T-helper 1 cell (primary cell): ENCODE measurements around the gene ENC1.

Experiments used
- DNase-seq, 5 donors: peaks; one replicate each; pipeline ENCODE4 v3.0.0-alpha.2; 2012 to 2020

Gene ENC1

DNA sequence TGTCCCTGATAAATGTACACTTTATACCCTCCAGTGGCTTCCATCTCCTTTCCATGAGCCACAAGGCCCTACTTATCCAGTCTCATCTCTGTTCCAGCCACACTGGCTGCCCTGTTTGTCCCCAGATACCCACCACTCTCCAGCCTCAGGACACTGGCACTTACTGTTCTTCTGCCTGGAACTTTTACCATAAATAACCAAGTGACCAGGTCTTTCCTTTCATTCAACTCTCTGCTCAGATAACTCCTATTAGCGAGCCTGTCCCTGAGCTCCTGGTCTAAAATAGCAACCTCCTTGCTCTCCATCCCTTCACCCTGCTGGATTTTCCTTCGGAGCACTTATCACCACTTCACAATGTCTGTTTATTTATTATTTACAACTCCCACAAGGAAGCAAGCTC, 16.6 kb upstream of the ENC1 start:
- DNase-seq, result no peak

DNA sequence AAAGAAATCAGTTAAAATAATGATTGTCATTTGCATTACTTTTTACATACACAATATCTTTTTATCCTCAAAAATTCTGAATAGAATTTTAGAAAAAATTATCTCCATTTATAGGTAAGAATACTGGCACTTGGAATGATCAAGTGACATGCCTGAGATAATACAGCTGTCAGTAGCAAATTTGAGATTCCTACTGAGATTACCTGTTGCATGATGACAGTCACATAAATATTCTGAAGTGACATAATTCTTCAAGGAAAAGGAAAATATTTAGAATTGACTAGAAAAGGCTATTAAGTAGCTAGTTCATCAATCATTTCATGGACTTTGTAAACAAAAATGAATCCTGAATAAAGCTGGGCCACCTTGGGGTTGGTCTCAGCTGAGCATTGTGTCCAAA, 15.2 kb upstream of the ENC1 start:
- DNase-seq, result no peak

DNA sequence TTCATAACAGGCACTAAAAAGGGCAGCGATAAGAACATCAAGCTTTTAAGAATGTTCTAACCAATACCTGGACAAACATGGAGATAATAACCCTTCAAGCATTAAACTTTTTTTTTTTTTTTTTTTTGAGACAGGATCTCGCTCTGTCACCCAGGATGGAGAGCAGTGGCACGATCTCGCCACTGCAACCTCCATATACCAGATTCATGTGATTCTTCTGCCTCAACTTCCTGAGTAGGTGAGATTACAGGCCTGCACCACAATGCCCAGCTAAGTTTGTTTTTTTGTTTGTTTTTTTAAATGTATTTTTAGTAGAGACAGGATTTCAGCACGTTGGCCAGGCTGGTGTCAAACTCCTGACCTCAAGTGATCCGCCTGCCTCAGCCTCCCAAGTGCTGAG, 14.7 kb upstream of the ENC1 start:
- DNase-seq, result no peak

DNA sequence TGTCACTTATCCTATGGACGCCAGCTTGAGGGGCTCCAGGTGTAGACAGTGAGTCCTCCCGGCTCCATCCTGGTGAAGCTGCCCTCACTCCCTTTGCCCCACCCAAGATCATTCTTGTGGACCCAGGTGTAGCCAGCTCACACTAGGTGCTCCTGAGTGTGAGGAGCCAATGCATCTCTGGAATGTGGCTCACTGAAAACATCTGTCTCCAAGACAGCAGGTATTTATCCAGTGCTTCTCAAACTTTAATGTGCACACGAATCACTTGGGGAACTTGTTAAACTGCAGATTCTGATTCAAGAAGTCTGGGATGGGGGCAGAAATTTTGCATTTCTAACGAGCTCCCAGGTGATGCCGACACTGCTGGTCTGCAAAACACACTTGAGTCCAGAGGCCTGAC, 13.5 kb upstream of the ENC1 start:
- DNase-seq, result no peak

DNA sequence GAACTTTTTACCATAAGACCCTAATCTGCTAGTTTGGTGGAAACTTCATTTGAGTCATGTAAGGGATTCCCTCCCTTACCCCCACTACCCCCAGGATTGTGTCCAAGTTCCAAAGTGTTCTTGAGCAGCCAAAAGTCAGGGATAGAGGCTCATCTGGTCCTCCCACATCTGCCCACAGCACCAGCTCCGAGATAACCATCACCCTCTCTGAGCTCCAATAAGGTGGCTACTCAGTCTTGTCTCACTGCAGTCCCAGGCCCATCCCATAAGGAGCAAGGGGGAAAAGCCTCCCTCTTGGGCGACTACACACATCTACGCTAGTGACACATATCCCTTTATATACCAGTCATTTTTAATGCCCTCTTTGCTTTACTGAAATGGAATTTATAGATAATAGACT, 12.0 kb upstream of the ENC1 start:
- DNase-seq, result no peak

DNA sequence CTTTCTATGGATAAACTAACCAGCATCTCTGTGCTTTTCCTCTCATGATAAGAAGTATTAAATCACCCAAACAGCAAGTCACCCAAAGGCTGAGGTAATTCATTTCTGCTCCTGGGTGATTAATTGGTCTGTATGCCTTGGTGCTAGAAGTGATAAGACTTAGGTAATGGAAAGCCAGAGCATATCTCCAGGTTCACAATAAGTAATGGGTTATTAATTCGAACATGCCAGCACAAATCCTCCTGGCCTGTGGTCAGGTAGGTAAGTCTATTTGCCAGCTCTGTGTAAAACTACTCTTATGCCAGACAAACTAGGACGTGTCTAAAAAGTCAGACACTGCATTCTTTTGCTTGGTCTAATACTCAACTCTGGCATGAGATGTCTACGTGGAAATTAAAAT, 11.2 kb upstream of the ENC1 start:
- DNase-seq, result no peak

DNA sequence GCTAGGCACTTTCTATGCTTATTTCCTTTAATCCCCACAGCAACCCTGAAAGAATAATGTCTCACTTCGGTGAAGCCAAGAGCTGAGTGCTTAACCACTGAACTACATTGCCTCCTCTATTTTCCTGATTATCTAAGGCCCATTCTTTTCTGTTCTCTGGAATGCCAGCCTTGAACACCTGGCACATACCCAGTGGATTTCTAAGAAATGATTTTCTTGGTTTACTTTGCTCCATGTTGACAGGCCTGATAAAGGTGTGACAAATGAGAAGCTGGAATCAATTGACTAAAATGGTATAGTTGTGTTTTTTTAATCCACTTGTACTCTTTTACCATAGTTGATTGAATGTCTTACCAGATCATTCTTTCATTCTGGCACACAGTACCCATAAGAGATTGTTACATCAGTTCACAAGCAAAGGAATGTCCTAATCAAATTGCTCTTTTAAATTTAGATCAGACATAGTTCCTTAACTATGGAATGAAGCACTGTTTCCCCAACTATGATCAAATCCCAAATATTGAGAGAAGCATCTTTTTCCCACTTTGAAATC, 9.0 kb upstream of the ENC1 start:
- no peak for DNase-seq

DNA sequence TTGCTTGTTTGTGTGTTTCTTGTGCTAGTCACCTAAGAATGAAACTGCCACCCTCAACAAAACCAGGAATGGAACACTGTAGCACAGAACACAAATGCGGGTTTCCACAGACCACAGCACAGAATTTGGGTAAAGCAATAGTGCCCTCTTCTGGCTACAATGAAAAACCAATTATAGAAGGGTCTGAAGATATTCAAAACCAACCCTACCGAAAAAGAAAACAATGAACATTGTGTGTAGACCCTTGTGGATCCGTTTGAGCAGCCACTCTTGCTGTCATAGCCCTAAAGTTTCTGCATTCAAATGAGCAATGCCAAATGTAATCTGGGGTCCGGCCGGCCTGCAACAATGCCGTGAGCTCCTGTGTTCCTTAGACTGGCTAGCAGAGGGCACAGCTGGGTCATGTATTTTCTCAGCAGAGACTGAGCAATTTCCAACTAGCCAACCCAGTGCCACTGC, 8.3 kb upstream of the ENC1 start:
- DNase-seq, result peak in 2 of 5 donors; percentile 19 to 64

DNA sequence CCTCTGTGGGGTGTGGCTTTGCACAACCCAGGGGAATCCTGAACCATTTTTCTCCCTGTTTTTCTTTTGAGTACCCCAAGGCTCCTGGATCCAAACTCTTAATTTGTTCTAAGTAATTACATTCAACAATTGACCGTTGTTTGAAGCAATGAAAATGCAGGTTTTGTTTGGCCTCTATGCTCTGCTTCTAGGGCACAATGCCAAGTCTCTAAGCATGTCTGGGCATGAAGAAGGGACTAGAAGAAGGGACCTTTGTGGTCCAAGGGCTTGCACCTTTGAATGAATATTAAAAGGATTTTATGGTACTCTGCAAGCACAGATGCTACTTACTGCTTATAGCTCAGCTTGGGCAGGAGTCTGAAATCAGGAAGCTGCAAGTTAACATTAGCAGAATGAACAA, 6.6 kb upstream of the ENC1 start:
- no peak for DNase-seq

DNA sequence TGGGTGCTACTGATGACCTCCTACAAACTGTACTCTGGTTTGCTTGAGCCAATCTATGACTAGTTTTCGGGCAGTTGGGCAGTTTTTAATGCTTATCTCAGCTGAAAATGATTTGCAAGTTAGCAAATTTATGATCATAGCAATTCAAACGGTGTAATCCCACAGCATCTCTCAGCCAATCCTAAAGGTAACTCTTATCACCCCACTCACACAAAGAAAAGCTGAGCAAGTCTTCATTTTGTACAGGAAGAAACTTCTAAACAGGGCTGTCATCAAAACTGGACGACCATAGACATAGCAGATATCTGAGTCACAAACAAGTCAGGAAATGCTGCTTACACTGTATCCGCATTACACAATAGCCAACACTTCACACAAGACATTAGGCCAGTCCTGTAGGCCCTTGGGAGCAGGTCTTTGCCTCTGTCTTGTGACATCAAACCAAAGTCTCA, 2.6 kb upstream of the ENC1 start:
- DNase-seq, result no peak

DNA sequence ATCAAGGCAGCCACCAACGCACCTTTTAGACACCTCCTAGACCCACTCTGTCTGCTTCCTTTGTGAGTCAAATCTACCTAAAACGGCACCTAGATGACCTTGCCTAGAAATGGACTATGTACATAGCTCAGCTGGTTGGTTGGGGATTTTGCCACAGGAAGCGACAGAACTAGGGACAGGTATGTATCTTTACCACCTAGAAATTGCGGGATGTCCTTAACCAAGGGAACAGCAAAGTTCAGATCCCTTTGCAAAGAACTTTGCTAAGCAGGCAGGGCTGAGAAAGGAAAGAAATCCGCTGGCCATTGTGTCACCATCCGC, 2.0 kb upstream of the ENC1 start:
- DNase-seq, result no peak

DNA sequence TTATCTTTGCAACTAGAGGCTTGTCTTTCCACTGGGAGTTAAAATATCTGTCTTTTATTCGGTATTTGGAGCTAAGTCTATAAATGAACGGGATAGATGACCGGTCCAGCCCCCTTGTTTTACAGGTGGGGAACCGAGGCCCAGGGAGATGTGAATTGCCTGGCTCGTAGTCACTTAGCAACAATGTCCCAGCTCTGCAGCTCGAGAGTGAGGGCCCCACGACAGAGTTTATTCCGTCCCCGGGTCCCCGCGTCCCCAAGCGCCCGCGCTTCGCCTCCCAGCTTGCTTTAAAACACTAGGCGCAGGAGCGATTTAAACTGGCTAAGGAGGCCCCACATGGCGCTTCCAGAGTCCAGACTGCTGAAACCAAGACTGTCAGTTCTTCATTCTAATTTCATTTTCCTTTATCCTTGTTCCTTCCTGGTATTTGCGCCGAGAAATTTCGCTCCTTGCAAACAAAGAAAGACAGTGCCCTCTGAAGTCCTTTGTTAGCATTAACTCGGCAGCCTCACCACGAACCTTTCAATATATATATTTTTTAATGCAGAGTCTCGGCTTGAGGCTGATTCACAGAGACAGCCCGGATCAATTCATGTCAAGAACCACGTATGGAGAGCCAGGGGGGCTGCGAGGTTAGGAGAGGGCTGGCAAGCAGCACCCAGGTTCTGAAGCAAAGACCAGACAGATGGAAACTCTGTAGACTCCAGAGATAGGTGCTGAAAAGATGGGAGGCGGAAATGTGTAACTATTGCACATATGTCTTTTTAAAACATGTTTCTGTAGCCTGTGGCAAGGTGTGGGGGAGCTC, 1.4 kb upstream of the ENC1 start:
- peak in 1 of 5 donors; percentile 45 for DNase-seq

DNA sequence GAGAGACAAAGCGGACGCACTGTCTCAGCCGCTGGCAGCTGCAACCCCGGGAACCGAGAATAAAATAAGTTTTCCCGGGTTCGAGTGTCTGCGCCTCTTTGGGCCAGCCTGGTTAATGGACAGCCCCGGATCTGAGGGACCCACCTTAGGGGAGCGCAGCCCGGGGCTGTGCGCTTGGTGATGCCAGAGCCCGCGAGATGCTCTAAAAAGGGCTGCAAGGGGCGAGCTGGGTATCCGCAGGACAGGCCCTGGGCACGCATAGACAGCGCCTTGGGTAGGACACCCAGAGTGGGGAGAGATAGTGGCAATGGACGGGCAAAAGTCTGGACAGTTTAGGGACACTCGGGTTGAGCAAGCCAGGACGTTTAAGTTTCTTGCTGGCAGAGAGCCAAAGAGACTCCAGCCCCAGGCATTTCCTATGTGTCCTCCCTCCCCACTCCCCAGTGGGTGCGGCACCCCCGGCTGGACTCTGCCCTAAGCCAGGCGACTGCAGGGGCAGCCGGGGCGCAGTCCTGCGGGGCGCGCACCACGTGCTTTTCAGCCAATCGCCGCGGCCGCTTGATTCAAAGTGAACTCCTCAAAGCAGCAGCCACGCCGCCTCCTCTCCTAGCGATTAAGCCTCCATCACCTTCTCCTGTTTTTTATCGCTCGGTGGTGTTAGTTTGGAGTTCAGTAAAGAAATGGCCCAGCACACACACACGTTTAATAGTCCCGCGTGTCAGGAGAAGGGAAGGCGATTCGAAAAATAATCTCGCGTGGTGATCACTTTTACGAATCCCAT, 616 bp upstream of the ENC1 start:
- DNase-seq, result peak in 3 of 5 donors; percentile 9 to 46 (median 15)

DNA sequence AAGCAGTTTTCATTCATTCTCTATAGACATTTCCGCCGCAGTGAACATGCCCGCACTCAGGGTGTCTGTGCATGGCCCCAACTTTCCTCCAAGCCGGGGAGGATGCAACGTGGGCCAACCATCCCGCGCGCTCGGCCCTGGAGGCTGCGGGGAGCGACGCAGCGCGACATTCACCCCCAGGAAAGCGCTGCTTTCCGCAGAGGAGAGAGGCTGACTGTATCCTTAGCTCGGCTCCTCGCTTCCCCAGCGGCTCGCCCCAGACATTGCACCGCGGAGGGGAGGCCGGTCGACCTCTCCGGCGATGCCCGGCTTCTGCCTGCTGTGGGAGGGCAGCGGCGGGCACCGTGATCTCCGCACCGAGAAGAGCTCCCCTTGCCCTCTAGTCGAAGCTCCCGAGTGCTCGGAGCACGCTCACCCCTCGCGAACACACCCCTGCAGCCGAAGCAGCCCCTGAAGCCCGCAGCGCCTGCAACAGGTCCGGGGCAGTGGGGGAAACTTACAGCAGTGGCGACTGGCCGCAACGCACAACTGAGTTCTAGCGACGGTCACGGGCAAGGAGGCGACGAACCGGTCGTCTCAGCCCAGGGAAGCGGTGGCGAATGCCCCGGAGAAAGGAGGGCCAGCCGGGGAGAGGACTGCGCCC, 600 bp downstream of the ENC1 start:
- DNase-seq, result peak in 2 of 5 donors; percentile 10 to 54

DNA sequence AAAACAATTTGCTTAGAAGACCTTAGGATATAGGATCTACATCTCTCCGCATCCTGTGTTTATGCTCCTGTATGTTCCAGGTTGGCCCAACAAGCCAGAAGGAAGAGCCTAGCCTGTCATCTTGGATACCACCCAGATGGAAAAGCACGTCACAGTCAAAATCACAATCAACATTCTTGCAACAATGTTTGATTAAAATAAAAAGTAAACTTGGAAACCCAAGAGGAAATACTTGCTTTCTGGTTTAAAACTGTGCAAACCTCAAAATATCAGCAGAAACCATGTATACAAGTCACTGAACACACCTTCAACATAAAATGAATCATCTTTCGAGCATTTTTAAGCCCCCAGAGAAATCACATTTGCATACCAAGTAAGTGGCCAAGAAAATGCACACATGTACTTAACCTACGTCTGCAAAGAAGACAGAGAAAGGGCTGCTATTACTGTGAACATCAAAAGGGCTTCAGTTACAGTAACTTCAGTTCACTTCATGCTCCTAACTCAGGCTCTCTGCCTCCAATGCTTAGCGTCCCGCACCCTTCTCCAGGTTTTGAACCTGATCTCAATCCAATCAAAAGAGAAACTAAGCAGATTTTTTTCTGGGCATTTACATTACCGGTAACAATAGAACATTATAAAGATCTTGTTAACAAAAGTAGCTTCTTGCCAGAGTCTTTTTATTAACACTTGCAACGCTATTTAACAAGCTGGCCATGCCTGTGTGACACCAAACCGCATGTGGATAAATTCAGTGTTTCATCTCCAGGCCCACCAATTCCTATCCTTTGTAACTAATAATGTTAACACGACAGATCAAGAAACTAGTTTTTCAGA, 1.3 kb downstream of the ENC1 start:
- DNase-seq, result peak in 1 of 5 donors; percentile 22

DNA sequence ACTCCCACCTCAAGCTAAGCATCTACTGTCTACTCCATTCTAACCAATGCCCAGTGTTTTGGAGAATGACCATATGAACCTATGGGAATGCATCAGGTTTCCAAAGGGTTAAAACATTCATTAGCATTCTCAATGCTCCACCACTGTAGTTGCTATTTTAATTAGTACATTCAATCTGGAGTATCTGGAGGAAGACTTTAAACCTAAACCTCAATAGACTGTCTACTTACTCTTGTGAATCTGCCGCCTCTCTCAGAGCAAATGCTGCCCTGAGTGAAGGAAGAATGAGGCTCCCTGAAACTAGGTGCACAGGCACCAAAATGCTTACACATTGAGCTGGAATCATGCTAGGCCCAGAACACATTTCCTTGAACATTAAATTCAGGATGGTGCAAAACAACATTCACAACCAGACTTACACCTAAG, 2.0 kb downstream of the ENC1 start:
- DNase-seq, result no peak

DNA sequence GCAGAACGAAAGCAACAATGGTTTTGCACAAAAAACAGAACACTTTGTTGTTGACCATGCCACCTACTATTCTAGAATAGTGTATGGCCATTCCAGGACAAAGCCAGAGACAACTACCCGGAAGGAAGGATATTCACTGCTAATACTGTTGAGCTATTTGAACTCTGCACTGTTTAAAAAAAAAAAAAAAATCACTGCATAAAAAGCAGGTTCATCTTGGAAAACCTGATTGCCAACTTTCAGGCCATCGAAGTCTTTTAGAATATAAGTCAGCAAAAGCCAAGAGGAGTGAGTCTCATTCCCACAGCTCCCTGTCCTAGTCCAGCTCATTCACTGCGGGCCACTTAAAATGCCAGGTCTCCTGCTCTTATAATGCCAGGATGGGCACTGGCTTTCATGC, 4.0 kb downstream of the ENC1 start:
- no peak for DNase-seq

DNA sequence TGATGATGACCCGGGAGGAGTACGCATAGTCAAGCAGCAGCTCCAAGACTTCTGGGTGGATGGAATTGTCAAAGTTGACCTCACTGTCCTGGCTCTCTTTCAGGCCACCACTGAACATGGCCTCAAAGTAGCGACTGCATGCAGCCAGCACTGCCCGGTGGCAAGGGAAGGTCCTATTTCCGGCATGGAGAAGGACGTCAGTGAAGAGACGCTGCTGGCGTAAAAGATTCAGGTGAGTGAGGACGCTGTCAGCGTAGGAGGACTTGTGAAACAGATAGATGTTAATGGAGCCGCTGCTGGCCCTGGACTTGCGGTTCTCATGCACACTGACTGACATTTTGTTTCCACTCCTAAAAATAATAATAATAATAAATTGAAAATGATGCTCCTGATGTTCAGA, 4.4 kb downstream of the ENC1 start:
- no peak for DNase-seq

DNA sequence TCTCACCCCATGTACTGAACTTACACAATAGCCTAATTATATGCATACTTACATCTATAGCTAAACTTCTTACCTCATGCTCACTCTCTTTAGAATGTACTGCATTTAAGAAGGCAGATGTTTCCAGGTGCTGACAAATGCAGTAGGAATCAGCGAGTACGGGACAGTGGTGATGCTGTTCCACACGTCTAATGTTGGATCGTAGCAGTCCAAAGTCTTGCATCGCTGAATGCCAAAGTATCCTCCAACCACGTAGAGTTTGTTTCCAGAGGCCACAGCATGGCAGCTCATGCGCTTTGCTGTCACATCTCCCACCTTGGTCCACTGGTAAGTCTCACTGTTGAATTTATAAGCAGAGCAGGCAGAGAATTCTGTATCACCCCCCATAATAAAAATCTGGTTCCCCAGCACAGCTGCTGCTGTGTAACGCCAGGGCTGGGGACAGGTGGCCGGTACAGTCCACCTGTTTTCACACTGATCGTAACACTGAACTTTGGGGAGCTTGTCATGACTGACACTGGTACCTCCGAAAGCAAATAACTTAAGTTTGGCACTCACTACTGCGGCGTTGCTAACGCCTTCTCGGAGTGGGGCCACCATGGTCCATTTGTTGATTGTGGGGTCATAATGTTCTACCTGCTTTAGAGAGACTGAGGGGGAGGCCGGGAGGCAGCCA, 5.8 kb downstream of the ENC1 start:
- no peak for DNase-seq

DNA sequence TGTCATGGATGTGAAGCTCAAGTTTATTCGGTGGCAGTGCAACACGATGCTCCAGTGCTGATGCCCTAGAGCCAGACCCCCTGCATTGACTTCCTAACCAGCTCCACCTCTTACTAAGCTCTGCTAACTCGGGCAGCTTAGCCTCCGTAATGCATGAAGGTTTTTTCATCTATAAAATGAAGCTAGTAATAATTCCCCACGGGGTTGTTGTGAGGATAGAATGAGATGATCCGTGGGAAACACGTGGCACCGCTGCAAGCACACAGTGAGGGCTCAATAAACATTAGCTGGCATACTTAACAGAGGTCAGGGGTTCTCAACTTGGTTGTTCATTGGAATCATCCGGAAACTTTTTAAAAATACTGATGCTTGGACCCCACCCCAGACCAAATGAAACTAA, 6.8 kb downstream of the ENC1 start:
- no peak for DNase-seq

DNA sequence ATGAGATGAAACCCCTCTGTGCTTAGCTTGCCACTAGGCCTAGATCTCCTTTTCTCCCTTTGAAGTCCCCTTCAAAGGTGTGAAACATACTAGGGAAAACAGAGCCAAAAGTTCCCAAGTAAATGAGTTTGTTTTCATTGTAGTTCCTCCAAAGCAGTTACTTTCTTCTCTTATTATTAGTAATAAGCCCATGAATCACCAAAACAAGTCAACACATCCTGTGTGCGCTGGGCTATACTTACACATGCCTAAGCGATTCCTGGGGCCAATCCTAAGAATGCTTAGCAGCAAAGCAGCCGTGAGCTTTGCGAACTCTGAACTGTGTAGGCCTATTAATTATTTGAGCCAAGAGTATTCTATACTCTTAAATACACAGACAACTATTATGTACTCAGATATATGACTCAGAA, 7.6 kb downstream of the ENC1 start:
- DNase-seq, result no peak
